Stimulated activated memory B cell treated with anti-CD40 and anti-IgM and Interleukin-4, amounts not matched to agents 10 μg/mL and 1 μg/mL and 100 μg/mL, for 72 hours (primary cell): Measurements from ENCODE around the gene FMNL1.

Experiments used
- ATAC-seq: fragments of 150-1000 bp; cut with Tn5 transposase; 2 replicates; pipeline ENCODE4 v1.10.0; 2021
- H3K27ac Mint-ChIP-seq: one replicate; pipeline ENCODE4 v1.8.0; 2022; ENCODE audit warnings: mild to moderate bottlenecking, mixed read lengths
- H3K27me3 Mint-ChIP-seq: one replicate; pipeline ENCODE4 v1.8.0; 2022; ENCODE audit warnings: mixed read lengths
- H3K36me3 Mint-ChIP-seq: one replicate; pipeline ENCODE4 v1.8.0; 2022; ENCODE audit warnings: mixed read lengths
- H3K4me1 Mint-ChIP-seq: one replicate; pipeline ENCODE4 v1.8.0; 2022; ENCODE audit warnings: mixed read lengths
- H3K4me3 Mint-ChIP-seq: one replicate; pipeline ENCODE4 v1.8.0; 2022; ENCODE audit warnings: mild to moderate bottlenecking, moderate library complexity, mixed read lengths
- H3K9me3 Mint-ChIP-seq: one replicate; pipeline ENCODE4 v1.8.0; 2022; ENCODE audit warnings: mixed read lengths

Gene FMNL1

GRCh38 chr17:45270828-45271418 is 49.2 kb downstream of the FMNL1 start:
- H3K4me1 Mint-ChIP-seq: peaks cover 26% of the 10 kb centered on the region
- H3K27ac Mint-ChIP-seq: peak overlapping the region; percentile 44
- no peaks in the 10 kb centered on the region for H3K27me3 Mint-ChIP-seq
- H3K9me3 Mint-ChIP-seq: no peaks in the 10 kb centered on the region
- peaks cover 66% of the 10 kb centered on the region for H3K36me3 Mint-ChIP-seq
- H3K4me3 Mint-ChIP-seq: no peak overlapping the region
- ATAC-seq: no peak

GRCh38 chr17:45271603-45272002 is 49.9 kb downstream of the FMNL1 start:
- Mint-ChIP-seq H3K36me3 (peaks cover 61% of the 10 kb centered on the region), H3K9me3 (no peaks in the 10 kb centered on the region), H3K4me3 (no peak overlapping the region), H3K27ac (no peak overlapping the region), H3K27me3 (no peaks in the 10 kb centered on the region), H3K4me1 (peaks cover 26% of the 10 kb centered on the region)
- no peak for ATAC-seq

- Mint-ChIP-seq H3K27me3 (no peaks in the 10 kb centered on the region), H3K4me1 (peaks cover 30% of the 10 kb centered on the region), H3K9me3 (no peaks in the 10 kb centered on the region), H3K27ac (no peak overlapping the region), H3K36me3 (peaks cover 43% of the 10 kb centered on the region), H3K4me3 (no peak overlapping the region)
- ATAC-seq: no peak
Observed at GRCh38 chr17:45273551-45273957, 51.9 kb downstream of the FMNL1 start.

GRCh38 chr17:45274033-45274432 is 52.3 kb downstream of the FMNL1 start:
- Mint-ChIP-seq H3K9me3 (no peaks in the 10 kb centered on the region), H3K27me3 (no peaks in the 10 kb centered on the region), H3K4me1 (peaks cover 34% of the 10 kb centered on the region), H3K4me3 (no peak overlapping the region), H3K36me3 (peaks cover 43% of the 10 kb centered on the region), H3K27ac (no peak overlapping the region)
- no peak for ATAC-seq

GRCh38 chr17:45276031-45276430 is 54.3 kb downstream of the FMNL1 start:
- no peak for ATAC-seq
- peaks cover 34% of the 10 kb centered on the region for H3K36me3 Mint-ChIP-seq
- no peaks in the 10 kb centered on the region for H3K9me3 Mint-ChIP-seq
- no peak overlapping the region for H3K4me3 Mint-ChIP-seq
- H3K27ac Mint-ChIP-seq: no peak overlapping the region
- H3K27me3 Mint-ChIP-seq: no peaks in the 10 kb centered on the region
- peaks cover 23% of the 10 kb centered on the region for H3K4me1 Mint-ChIP-seq

- ATAC-seq: peak; percentile 91
- Mint-ChIP-seq H3K4me1 (peaks cover 22% of the 10 kb centered on the region), H3K9me3 (no peaks in the 10 kb centered on the region), H3K4me3 (no peak overlapping the region), H3K27ac (peak overlapping the region; percentile 72), H3K27me3 (no peaks in the 10 kb centered on the region), H3K36me3 (peaks cover 39% of the 10 kb centered on the region)
Observed at GRCh38 chr17:45277216-45277849, 55.6 kb downstream of the FMNL1 start.

- no peaks in the 10 kb centered on the region for H3K27me3 Mint-ChIP-seq
- peaks cover 22% of the 10 kb centered on the region for H3K4me1 Mint-ChIP-seq
- peaks cover 43% of the 10 kb centered on the region for H3K36me3 Mint-ChIP-seq
- peak overlapping the region; percentile 72 for H3K27ac Mint-ChIP-seq
- no peak overlapping the region for H3K4me3 Mint-ChIP-seq
- ATAC-seq: no peak
- H3K9me3 Mint-ChIP-seq: no peaks in the 10 kb centered on the region
Observed at GRCh38 chr17:45277992-45278391, 56.3 kb downstream of the FMNL1 start.

- peak overlapping the region; percentile 72 for H3K27ac Mint-ChIP-seq
- H3K27me3 Mint-ChIP-seq: no peaks in the 10 kb centered on the region
- H3K36me3 Mint-ChIP-seq: peaks cover 48% of the 10 kb centered on the region
- peak overlapping the region; percentile 12 for H3K4me3 Mint-ChIP-seq
- no peaks in the 10 kb centered on the region for H3K9me3 Mint-ChIP-seq
- ATAC-seq: no peak
- peaks cover 33% of the 10 kb centered on the region for H3K4me1 Mint-ChIP-seq
Observed at GRCh38 chr17:45279898-45280297, 58.2 kb downstream of the FMNL1 start.

- Mint-ChIP-seq H3K27ac (peak overlapping the region; percentile 32), H3K4me1 (peaks cover 29% of the 10 kb centered on the region), H3K27me3 (no peaks in the 10 kb centered on the region), H3K36me3 (peaks cover 70% of the 10 kb centered on the region), H3K4me3 (no peak overlapping the region), H3K9me3 (no peaks in the 10 kb centered on the region)
- no peak for ATAC-seq
Observed at GRCh38 chr17:45282683-45283644, 61.3 kb downstream of the FMNL1 start.

GRCh38 chr17:45283711-45284110 is 62.0 kb downstream of the FMNL1 start:
- Mint-ChIP-seq H3K9me3 (no peaks in the 10 kb centered on the region), H3K4me3 (no peak overlapping the region), H3K27ac (peak overlapping the region; percentile 58), H3K4me1 (peaks cover 23% of the 10 kb centered on the region), H3K36me3 (peaks cover 71% of the 10 kb centered on the region), H3K27me3 (no peaks in the 10 kb centered on the region)
- ATAC-seq: no peak

- peak; percentile 58 for ATAC-seq
- Mint-ChIP-seq H3K36me3 (peaks cover 71% of the 10 kb centered on the region), H3K9me3 (no peaks in the 10 kb centered on the region), H3K4me3 (no peak overlapping the region), H3K27ac (peak overlapping the region; percentile 58), H3K27me3 (no peaks in the 10 kb centered on the region), H3K4me1 (peaks cover 24% of the 10 kb centered on the region)
Observed at GRCh38 chr17:45284176-45285140, 62.8 kb downstream of the FMNL1 start.

GRCh38 chr17:45286286-45286685 is 64.6 kb downstream of the FMNL1 start:
- H3K4me1 Mint-ChIP-seq: peaks cover 43% of the 10 kb centered on the region
- no peaks in the 10 kb centered on the region for H3K9me3 Mint-ChIP-seq
- no peak for ATAC-seq
- no peak overlapping the region for H3K27ac Mint-ChIP-seq
- no peaks in the 10 kb centered on the region for H3K27me3 Mint-ChIP-seq
- H3K4me3 Mint-ChIP-seq: no peak overlapping the region
- peaks cover 83% of the 10 kb centered on the region for H3K36me3 Mint-ChIP-seq

GRCh38 chr17:45287526-45288500 is 66.1 kb downstream of the FMNL1 start:
- peaks cover 58% of the 10 kb centered on the region for H3K4me1 Mint-ChIP-seq
- ATAC-seq: no peak
- H3K27ac Mint-ChIP-seq: peak overlapping the region; percentile 19
- no peaks in the 10 kb centered on the region for H3K9me3 Mint-ChIP-seq
- no peak overlapping the region for H3K4me3 Mint-ChIP-seq
- H3K36me3 Mint-ChIP-seq: peaks cover 78% of the 10 kb centered on the region
- no peaks in the 10 kb centered on the region for H3K27me3 Mint-ChIP-seq

GRCh38 chr17:45288825-45289224 is 67.1 kb downstream of the FMNL1 start:
- Mint-ChIP-seq H3K27me3 (no peaks in the 10 kb centered on the region), H3K27ac (peak overlapping the region; percentile 19), H3K9me3 (no peaks in the 10 kb centered on the region), H3K4me3 (peak overlapping the region; percentile 41), H3K4me1 (peaks cover 68% of the 10 kb centered on the region), H3K36me3 (peaks cover 78% of the 10 kb centered on the region)
- no peak for ATAC-seq
